Right ventricle myocardium inferior (tissue), 1 donor: ENCODE measurements around the gene LRCH4. TPM values are rescaled to one million over a fixed set of nuclear protein-coding genes. Genes with fewer than 3 reads are reported as not detected.
A peak's percentile ranks its signal among the peaks of the same experiment; 100 is the strongest.

Source experiments
- ATAC-seq: fragments of 200-7000 bp; cut with Tn5 transposase; one replicate; pipeline ENCODE4 v1.9.1; 2020; ENCODE audit warnings: mild to moderate bottlenecking, moderate library complexity
- DNase-seq: peaks from one replicate; pipeline ENCODE4 v3.0.0; 2021; ENCODE audit errors: missing footprints
- intact Hi-C: fragments of 100-400 bp; cut with DNase I; formaldehyde crosslinking; loops from one replicate; pipeline ENCODE4 v1.11.0; 2022
- total RNA-seq: library from RNA; stranded (reverse); fragmentation: NEBNext Ultra II Directional; extraction: Animal tissue kit (Norgen Biotek cat#: 25700); gene quantifications from one replicate; pipeline ENCODE4 v1.2.1, GENCODE V29; 2021
- donor health status: DM: no; HTN: yes; CAD: no; lungs with severe emphysema.

LRCH4 gene
- total RNA-seq, 1 donor from 2014 or later = 29.3 TPM

DNA sequence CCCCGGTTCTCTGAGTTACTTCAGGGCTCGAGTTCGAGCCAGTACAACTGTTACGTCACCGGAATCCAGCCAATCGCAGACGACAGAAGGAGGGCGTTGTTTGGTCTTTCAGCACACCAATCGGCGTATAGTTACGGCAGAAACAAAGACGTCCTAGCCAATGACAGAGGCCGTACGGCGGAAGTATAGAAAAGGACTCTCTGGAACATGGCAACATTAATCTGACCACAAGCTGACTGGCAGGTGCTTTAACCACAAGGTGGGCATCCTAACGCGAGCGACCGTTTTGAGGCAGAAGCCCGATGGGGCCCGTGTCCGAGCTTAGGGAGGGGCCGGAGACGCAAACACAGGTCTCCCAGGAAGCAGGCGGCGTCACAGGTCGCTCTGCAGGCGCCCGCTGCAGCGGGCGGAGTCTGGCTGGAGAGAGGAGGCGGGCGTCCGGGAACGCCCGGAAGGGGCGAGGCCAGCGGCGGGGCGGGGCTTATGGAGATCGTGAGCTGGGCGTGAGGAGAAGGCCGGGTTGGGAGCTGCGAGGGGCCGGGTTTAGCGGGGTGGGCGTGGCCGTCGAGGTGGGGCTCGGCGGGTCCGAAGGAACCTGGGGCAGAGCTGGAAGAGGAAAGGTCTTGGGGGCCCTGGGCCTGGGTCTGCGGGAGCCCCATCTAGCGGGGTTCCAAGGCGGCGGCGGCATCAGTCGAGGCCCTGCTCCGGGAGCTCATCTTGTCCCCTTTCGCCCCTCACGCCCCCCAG, 26.2 kb upstream of the LRCH4 start, which contains the start of gene MOSPD3:
TSS of gene MOSPD3 (plus strand) at position 558 of the 747 bp plus-strand sequence. CDS start 252 bp downstream, outside the sequence.
- peak; percentile 98 for DNase-seq
- intact Hi-C loops = loop anchor here (1.0 to 10.0 kb wide), 4 partner anchors 25 to 243 kb away; partner anchors contain the start of genes FBXO24, GIGYF1, GNB2 and LRCH4
- peak; percentile 97 for ATAC-seq

DNA sequence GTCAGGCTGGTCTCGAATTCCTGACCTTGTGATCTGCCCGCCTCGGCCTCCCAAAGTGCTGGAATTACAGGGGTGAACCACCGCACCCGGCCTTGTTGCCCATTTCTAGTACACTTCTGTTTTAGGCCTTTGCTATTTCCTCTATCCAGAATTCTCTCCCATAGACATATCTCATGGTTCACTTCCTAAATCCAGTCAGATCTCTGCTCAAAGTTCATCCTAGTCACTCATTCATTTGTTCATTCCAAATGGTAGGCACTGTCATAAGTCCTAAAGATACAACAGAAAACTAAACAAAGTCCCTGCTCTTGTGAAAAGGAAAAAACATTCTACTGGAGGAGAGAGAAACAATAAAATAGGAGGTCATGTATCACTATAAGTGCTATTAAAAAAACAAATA, 24.0 kb upstream of the LRCH4 start:
- DNase-seq = no peak
- intact Hi-C loops = loop anchor here (5.0 to 10.0 kb wide), 2 partner anchors 82 to 245 kb away; partner anchors contain the start of genes GIGYF1 and SLC12A9
- no peak for ATAC-seq

DNA sequence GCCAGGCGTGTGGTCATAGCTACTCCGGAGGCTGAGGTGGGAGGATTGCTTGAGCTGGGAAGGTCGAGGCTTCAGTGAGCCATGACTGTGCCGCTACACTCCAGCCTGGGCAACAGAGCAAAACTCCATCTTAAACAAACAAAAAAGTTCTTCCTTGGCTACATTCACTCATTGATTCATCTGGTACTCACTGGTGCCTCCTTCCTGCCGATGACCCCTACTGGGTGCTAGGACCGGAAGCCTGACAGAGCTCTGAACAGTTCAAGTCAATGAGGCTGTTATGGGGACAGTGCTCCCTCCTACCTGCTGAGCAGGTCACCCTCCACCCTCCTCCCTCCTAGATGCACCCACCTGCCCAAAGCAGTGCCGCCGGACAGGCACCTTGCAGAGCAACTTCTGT, 21.2 kb upstream of the LRCH4 start:
- no peak for DNase-seq
- intact Hi-C loops = no loop called here
- no peak for ATAC-seq

DNA sequence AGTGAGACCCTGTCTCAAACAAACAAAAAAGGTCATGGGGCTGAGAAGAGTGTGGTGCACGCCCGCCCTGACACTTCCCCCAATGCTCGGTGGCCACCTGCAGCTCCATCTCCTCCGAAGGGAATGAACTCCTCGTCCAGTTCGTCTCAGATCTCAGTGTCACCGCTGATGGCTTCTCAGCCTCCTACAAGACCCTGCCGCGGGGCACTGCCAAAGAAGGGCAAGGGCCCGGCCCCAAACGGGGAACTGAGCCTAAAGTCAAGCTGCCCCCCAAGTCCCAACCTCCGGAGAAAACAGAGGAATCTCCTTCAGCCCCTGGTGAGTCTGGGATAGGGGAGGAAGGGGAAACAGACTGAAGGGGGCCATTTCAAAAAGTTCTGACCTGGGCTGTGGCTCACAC, 20.4 kb upstream of the LRCH4 start:
- DNase-seq = peak; percentile 72
- no peak for ATAC-seq
- intact Hi-C loops = no loop called here

DNA sequence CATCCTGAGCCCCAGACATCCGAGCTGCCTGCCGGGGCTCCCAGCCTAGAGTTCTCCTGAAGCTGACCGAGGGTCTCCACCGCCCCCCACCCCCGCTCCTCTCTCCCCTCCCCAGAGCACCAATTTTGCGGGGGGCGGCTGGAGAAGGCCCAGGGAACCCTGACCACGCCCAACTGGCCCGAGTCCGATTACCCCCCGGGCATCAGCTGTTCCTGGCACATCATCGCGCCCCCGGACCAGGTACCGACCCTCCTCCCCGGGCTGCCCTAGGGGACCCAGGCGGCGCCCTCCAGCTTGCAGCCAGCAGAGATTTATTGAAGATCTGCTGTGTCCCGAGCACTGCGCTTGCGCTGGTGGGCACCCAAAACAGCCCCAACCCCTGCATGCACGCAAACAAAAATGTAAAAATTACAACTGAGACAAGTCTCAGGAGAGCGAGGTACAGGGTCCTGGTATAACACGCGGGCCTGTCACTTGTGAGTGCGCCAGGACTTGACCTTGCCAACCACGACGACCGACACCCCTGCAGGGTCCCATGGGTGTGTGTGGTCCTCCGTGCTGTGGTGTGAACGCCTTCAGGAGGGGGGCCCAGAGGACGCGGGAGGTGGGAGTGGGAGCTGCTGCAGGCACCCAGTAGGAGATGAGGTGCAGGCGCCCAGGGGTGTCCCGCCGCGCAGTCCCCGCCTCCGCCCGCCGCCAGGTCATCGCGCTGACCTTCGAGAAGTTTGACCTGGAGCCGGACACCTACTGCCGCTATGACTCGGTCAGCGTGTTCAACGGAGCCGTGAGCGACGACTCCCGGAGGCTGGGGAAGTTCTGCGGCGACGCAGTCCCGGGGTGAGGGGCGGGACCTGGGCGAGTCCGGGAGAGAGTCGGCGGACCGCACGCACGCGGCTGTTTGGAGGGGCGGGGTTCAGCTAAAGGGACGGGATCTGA, 19.3 kb upstream of the LRCH4 start:
- intact Hi-C loops = no loop called here
- ATAC-seq (peak; percentile 4), DNase-seq (peak; percentile 86)

DNA sequence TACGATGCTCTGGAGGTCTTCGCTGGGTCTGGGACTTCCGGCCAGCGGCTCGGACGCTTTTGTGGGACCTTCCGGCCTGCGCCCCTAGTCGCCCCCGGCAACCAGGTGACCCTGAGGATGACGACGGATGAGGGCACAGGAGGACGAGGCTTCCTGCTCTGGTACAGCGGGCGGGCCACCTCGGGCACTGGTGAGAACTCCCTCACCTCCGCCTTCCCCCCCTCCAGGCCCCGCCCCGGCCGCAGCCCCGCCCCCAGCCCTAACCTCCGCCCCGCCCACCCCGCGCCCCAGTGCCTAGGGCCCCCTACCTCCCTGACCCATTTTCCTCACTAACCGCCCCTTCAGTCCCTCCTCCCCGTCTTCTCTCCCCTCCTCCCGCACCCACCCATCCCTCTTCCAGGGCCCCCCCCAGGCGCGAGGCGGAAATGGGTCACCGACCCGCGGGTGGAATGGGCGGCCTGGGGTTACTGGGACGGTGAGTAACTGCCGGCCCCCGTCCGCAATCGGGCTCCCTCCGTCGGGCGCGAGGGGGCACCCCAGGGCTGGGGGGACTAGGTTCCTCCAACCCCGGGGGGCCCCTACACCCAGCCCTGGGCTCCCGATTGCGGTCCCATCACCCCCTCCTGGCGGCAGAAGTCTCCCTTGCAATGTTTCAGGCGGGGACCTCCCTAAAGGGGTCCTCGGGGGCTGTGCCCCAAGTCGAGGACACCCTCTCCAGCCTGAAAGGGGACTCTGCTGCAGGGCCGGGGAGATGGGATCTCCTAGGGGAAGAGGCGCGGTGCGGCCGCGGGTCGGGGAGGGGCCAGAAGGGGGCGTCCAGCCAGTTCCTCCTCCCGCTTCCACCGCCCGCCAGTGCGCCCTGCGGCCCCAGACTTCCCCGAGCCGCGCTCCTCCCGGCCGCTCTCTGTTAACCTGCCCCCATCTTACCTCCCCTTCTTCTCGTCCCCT, 18.4 kb upstream of the LRCH4 start:
- ATAC-seq (peak; percentile 75), DNase-seq (peak; percentile 90)
- intact Hi-C loops = no loop called here

DNA sequence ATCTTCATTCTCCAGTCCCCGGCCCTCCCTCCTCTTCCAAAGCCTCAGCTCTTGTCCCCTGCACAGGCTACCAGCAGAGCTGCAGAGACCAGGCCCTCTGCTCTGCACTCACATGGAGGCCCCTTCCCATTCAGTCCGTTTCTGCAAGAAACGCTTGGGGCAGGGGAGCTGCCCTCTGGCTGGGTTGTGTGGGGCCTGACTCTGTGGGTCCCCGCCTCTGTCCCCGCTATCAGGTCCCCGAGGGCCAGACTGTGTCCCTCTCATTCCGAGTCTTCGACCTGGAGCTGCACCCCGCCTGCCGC, 17.7 kb upstream of the LRCH4 start:
- DNase-seq = no peak
- ATAC-seq = no peak
- intact Hi-C loops = no loop called here

DNA sequence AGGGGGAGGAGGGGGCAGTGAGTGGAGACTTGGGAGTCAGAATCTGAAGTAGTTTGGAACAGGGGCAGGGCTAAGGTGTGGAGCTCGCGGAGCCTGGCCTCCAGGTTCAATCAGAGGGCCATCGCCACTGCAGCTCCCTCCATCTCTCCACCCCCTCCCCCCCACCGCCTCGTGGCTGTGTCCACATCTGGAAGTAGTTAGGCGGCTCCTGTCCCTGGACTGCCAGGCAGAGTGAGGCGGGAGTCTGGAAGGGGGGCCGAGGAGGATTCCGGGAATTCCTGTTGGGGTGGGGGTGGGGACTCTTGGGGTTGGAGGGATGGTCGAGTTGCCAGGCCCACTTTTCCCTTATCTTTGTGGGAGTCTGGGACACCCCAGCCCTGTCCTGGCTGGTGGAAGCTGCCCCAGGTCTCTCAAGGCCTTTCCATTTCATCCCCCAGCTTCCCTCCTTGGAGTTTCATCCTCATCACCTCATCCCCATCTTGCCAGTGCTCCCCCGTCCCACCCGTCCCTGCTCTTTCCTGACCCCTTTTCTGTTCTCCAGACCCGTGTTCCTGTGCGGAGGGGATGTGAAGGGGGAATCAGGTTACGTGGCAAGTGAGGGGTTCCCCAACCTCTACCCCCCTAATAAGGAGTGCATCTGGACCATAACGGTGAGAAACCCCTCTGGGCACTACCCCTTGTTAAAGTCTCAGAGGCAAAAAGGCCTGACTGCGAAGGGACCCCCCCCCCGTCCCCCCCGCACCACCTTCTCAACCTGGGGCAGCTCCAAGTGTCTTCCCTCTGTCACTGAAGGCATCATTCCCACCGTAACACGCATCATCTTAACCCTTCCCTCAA, 17.2 kb upstream of the LRCH4 start:
- ATAC-seq (peak; percentile 68), DNase-seq (peak; percentile 88)
- intact Hi-C loops = loop anchor here (1.0 kb wide), 1 partner anchor 16 kb away; no protein-coding TSS in a partner anchor

DNA sequence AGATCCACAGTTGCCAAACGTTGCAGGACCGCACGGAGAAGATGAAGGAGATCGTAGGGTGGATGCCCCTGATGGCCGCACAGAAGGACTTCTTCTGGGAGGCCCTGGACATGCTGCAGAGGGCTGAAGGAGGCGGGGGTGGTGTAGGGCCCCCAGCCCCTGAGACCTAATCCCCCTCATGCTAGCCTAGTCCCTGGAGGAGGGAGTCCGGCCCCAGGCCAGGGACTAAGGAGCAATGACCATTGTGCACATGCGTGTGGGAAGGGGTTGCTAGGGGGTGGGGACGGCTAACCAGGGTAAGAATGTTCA, 14.8 kb upstream of the LRCH4 start:
- ATAC-seq (no peak), DNase-seq (no peak)
- intact Hi-C loops = no loop called here

DNA sequence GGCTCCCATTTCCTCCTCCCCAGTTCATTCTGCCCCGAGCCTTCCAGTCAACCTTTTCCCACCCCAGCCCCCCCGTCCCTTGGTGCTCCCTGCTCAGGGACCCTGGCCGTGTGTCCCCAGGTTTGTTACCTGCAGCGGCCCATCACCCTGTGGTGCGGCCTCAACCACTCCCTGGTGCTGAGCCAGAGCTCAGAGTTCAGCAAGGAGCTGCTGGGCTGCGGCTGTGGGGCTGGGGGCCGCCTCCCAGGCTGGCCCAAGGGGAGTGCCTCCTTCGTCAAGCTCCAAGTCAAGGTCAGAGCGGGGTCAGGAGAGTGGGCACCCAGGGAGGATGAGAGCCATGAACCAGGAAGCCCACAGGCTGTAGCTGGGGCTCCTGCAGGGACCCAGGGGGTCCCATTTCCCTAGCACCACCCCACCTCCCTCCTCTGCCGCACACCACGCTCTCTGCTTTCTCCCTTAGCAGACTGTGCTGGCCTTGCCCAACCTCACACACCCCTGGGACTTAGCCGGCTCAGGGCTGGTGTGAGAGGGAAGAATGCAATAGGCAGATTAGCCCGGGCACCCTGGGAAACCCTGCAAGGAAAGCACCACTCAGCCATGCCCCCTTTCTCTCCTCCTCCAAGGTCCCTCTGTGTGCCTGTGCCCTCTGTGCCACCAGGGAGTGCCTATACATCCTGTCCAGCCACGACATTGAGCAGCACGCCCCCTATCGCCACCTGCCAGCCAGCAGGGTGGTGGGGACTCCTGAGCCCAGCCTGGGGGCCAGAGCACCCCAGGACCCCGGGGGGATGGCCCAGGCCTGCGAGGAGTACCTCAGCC, 14.2 kb upstream of the LRCH4 start:
- ATAC-seq (no peak), DNase-seq (no peak)
- intact Hi-C loops = no loop called here

DNA sequence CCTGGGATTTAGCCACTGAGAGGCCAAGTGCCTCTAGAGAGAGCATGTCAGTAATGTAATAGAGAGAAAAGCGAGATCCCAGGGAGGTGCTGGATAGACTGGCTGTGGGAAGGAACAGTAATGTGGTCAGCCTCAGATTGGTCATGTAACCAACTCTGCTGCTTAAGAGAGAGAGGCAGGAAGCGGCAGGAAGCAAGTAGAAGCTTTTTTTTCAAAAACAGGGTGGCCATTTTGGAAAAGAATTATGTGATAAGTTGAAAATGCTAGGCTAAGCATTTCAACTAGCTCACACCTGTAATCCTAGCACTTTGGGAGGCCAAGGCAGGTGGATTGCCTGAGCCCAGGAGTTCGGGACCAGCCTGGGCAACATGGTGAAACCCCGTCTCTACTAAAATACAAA, 12.5 kb upstream of the LRCH4 start:
- intact Hi-C loops = no loop called here
- ATAC-seq (no peak), DNase-seq (no peak)

DNA sequence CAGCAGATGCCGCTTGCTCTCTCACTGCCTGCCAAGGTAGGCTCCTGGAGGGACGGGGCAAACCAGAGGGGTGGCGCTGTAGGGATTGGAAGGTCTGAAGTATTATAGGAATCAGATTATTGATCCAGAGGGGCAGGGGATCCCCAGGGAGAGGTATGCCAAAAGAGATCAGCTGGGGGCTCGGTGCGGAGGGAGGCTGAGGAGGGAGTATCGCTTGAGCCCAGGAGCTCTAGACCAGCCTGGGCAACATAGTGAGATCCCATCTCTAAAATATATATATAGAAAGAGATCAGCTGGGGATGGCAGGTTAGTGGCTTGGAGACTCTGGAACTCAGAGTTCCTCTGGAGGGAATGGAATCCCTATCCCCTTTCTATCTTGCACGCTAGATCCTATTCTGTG, 9.3 kb upstream of the LRCH4 start:
- ATAC-seq (no peak), DNase-seq (no peak)
- intact Hi-C loops = no loop called here

DNA sequence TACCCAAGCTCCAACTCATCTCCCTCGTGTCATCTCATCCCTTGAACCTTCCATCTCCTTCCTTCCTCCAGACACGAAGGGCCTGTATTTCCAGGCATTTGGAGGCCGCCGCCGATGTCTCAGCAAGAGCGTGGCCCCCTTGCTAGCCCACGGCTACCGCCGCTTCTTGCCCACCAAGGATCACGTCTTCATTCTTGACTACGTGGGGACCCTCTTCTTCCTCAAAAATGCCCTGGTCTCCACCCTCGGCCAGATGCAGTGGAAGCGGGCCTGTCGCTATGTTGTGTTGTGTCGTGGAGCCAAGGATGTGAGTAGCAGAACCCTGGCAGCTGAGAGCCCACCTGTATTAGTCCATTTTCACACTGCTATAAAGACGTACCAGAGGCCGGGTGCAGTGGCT, 5.7 kb upstream of the LRCH4 start:
- no peak for DNase-seq
- intact Hi-C loops = no loop called here
- no peak for ATAC-seq

DNA sequence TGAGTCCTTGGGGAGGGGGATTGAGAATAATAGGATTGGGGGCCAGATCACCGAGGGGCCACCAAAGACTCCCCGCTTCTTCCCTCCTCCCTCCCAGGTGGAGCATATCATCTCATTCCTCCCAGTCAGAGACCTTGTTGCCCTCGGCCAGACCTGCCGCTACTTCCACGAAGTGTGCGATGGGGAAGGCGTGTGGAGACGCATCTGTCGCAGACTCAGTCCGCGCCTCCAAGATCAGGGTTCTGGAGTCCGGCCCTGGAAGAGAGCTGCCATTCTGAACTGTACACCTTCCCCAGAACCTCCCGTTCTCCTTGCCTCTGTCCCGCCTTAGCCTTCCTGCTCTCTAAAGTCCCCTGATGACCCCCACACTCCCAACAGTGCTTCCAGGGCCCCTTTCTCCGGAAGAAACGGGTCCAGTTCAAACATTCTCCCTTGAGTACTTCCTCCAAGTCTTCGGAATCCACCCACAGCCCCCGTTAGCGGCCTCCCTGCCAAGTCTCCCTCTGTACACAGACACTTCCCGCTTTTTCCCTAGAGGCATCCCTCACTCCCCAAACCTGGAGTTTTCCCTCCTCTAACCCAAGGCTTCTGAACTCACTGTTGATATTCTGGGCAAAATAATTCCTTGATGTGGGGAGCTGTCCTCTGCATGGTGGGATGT, 4.3 kb upstream of the LRCH4 start:
- ATAC-seq = no peak
- intact Hi-C loops = no loop called here
- no peak for DNase-seq

DNA sequence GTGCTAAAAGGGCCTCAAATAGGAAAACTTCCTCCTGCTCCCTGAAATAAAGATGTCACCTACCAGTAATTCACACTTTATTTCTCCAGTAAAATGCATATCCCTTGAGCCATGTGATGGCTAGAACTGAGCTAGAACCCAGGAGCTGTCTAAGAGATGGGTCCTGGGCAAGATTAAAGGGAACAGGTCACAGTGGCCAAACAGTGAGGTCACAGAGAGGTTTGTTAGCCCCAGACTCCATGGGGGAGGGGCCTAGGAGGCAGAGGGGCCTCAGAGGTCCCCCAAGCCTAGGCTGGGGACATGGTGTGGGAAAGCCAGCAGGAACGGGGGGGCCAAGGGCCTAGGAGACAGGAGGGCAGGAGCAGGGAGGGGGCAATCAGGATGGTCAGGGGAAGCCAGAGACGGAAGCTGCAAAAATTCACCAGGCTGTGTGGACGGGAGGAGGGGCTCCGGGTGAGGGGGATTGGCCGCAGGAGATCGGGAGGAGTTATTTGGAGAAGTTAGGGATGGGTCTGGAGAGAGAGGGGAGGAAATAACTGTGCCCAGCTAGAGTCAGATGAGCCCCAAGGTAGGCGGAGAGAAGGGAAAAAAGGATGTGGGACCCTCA, 3.5 kb upstream of the LRCH4 start:
- intact Hi-C loops = loop anchor here (5.0 kb wide), 2 partner anchors 83 to 103 kb away; partner anchors contain the start of genes GIGYF1 and GNB2
- DNase-seq (no peak), ATAC-seq (no peak)

DNA sequence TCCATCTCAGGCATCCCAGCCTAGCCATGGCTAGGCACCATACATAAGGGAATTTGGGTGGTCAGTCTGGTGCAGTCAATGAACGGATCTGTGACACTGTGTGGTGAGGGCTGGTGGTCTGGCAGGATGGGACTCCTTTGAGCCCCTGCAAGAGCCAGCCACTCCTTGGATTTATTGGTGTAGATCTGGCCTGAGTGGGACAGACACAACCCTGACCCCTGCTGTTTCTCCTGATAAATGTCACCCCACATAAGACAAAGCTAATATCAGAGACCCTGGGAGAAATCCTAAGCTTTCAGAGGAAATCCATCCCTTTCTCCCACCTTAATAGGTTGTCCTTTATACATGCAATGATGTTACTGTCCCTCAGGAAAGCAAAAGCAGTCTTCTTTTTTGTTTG, 2.5 kb upstream of the LRCH4 start:
- intact Hi-C loops = loop anchor here (5.0 kb wide), 2 partner anchors 84 to 104 kb away; partner anchors contain the start of genes GIGYF1 and GNB2
- peak; percentile 1 for DNase-seq
- no peak for ATAC-seq
